H1 (cell line): ENCODE measurements around the gene CEP78. TPM values are rescaled to one million over a fixed set of nuclear protein-coding genes. Genes with fewer than 3 reads are reported as not detected.

Experiments used
- BACH1 ChIP-seq: IDR thresholded peaks from 2 replicates; pipeline ENCODE4 v1.6.1; 2012; ENCODE audit warnings: low read length, improper control_type of control experiment
- BCL11A ChIP-seq, 2 experiments: IDR thresholded peaks; one replicate each; pipeline ENCODE4 v1.6.1; 2011; ENCODE audit warnings: low read depth in 2 of 2, low read length in 2 of 2, mild to moderate bottlenecking in 2 of 2
- CHD2 ChIP-seq: IDR thresholded peaks from 2 replicates; pipeline ENCODE4 v1.6.1; 2012; ENCODE audit warnings: low read length, improper control_type of control experiment
- CREB1 ChIP-seq: IDR thresholded peaks from 2 replicates; pipeline ENCODE4 v1.6.1; 2012; ENCODE audit warnings: inconsistent platforms
- EP300 ChIP-seq, 2 experiments: IDR thresholded peaks; 1 replicate in 1 of 2; 2 replicates in 1 of 2; pipeline ENCODE4 v1.6.1; 2011 to 2012; ENCODE audit warnings: low read depth in 2 of 2, low read length in 2 of 2, mild to moderate bottlenecking in 2 of 2, borderline replicate concordance in 1 of 2, inconsistent platforms in 1 of 2, moderate library complexity in 1 of 2
- TAF7 ChIP-seq: optimal IDR thresholded peaks from 2 replicates; pipeline ENCODE3; 2011; ENCODE audit warnings: low read depth, mild to moderate bottlenecking, inconsistent platforms, low read length, moderate library complexity, borderline replicate concordance
- polyA plus RNA-seq, 7 experiments: library from polyadenylated mRNA; depleted of rRNA in 3 of 7; stranded (reverse) in 5 of 7; unstranded in 2 of 7; fragments of >200 nt in 5 of 7; fragments of 200-250 nt in 2 of 7; gene quantifications; 1 replicate in 5 of 7; 2 replicates in 1 of 7; 4 replicates in 1 of 7; pipeline versions ENCODE4 v1.2.1 to v1.2.3, GENCODE V29; 2011 to 2013; ENCODE audit warnings: missing spikeins in 2 of 7, mixed read lengths in 2 of 7
- total RNA-seq: library from RNA; stranded (reverse); fragmentation: NEBNext Ultra II Directional; extraction: Animal tissue kit (Norgen Biotek cat#: 25700); gene quantifications from 2 replicates; pipeline ENCODE4 v1.2.1, GENCODE V29; 2021

Gene CEP78
- total and polyA plus RNA-seq, 2 of the 8 experiments (the other 6 are each of a cell fraction or from before 2014, with no cell fraction given): 10.3 to 40.9 TPM

GRCh38 chr9:78288214-78288892, 52.5 kb downstream of the CEP78 start (continued):
- TF ChIP-seq BACH1 (no peak), BCL11A (IDR thresholded peaks at IDR 0.05; ENCODE audit: low read depth in 2 of 2, low read length in 2 of 2) (no peak), CREB1 (no peak), CHD2 (no peak), TAF7 (no peak), EP300 (IDR thresholded peaks at IDR 0.05; ENCODE audit: borderline replicate concordance in 1 of 2, low read depth in 2 of 2, low read length in 2 of 2) (no peak)
